OCI-LY1 (cell line): ENCODE data around the gene IRAK4.

ENCODE experiments used
- H2AFZ ChIP-seq: fragments of 200-600 bp; sonication (generic), shearing (Covaris generic); 2 replicates; pipeline ENCODE4 v1.6.0; 2014; ENCODE audit warnings: antibody characterized with exemption, mild to moderate bottlenecking, low read length
- H3F3A ChIP-seq: fragments of 200-600 bp; sonication (generic), shearing (Covaris generic); 2 replicates; pipeline ENCODE4 v1.6.0; 2014; ENCODE audit warnings: mild to moderate bottlenecking, antibody characterized with exemption, low read length, moderate library complexity; ENCODE audit not compliant: insufficient read depth
- H3K27ac ChIP-seq: fragments of 200-600 bp; sonication (generic); 2 replicates; pipeline ENCODE4 v1.5.1; 2014; ENCODE audit warnings: low read length, mixed run types, mild to moderate bottlenecking, low read depth; ENCODE audit not compliant: poor library complexity, severe bottlenecking
- H3K27me3 ChIP-seq: fragments of 200-600 bp; sonication (generic); 2 replicates; pipeline ENCODE4 v1.6.0; 2014; ENCODE audit warnings: antibody characterized with exemption, mild to moderate bottlenecking, low read length, moderate library complexity; ENCODE audit not compliant: insufficient read depth
- H3K36me3 ChIP-seq: fragments of 200-600 bp; sonication (generic); 2 replicates; pipeline ENCODE4 v1.6.1; 2014; ENCODE audit warnings: mild to moderate bottlenecking, antibody characterized with exemption, low read length, moderate library complexity, mixed read lengths; ENCODE audit not compliant: insufficient read depth
- H3K4me1 ChIP-seq: fragments of 200-600 bp; sonication (generic); 2 replicates; pipeline ENCODE4 v1.5.1; 2014; ENCODE audit warnings: mild to moderate bottlenecking, low read length, moderate library complexity; ENCODE audit not compliant: insufficient read depth, severe bottlenecking
- H3K4me2 ChIP-seq: fragments of 200-600 bp; sonication (generic), shearing (Covaris generic); 2 replicates; pipeline ENCODE4 v1.6.1; 2014; ENCODE audit warnings: low read length
- H3K4me3 ChIP-seq: fragments of 200-600 bp; sonication (generic); 2 replicates; pipeline ENCODE4 v1.5.1; 2014; ENCODE audit warnings: low read length, low read depth, mild to moderate bottlenecking, mixed read lengths; ENCODE audit not compliant: poor library complexity, severe bottlenecking
- H3K79me2 ChIP-seq: fragments of 200-600 bp; shearing (Covaris generic); 2 replicates; pipeline ENCODE4 v1.6.1; 2016; ENCODE audit warnings: mixed run types, low read length, mixed read lengths; ENCODE audit not compliant: insufficient read depth
- H3K9ac ChIP-seq: fragments of 200-600 bp; sonication (generic), shearing (Covaris generic); 2 replicates; pipeline ENCODE4 v1.6.1; 2014; ENCODE audit warnings: mild to moderate bottlenecking, low read length, mixed read lengths
- H3K9me2 ChIP-seq: fragments of 200-600 bp; sonication (generic), shearing (Covaris generic); 2 replicates; pipeline ENCODE4 v1.6.1; 2014; ENCODE audit warnings: low read depth, mild to moderate bottlenecking, low read length, mixed read lengths
- H3K9me3 ChIP-seq: fragments of 200-600 bp; shearing (Covaris generic); 2 replicates; pipeline ENCODE4 v1.6.1; 2014; ENCODE audit warnings: low read length, mixed read lengths
- H4K20me1 ChIP-seq: fragments of 200-600 bp; sonication (generic), shearing (Covaris generic); 2 replicates; pipeline ENCODE4 v1.6.0; 2016; ENCODE audit warnings: mild to moderate bottlenecking, low read length; ENCODE audit not compliant: insufficient read depth
- EZH2 ChIP-seq: fragments of 200-600 bp; sonication (generic), shearing (Covaris generic); IDR thresholded peaks from 2 replicates; pipeline ENCODE4 v1.8.0; 2017; ENCODE audit warnings: borderline replicate concordance, mixed run types, mild to moderate bottlenecking, antibody characterized with exemption, low read length, moderate library complexity, mixed read lengths
- TF ChIP-seq, protein P1 (sequence below): fragments of 200-600 bp; sonication (generic), shearing (Covaris generic); IDR thresholded peaks from 2 replicates; pipeline ENCODE4 v1.5.1; 2017; ENCODE audit warnings: mild to moderate bottlenecking, antibody characterized with exemption, low read length, moderate library complexity, mixed read lengths

IRAK4 gene

DNA sequence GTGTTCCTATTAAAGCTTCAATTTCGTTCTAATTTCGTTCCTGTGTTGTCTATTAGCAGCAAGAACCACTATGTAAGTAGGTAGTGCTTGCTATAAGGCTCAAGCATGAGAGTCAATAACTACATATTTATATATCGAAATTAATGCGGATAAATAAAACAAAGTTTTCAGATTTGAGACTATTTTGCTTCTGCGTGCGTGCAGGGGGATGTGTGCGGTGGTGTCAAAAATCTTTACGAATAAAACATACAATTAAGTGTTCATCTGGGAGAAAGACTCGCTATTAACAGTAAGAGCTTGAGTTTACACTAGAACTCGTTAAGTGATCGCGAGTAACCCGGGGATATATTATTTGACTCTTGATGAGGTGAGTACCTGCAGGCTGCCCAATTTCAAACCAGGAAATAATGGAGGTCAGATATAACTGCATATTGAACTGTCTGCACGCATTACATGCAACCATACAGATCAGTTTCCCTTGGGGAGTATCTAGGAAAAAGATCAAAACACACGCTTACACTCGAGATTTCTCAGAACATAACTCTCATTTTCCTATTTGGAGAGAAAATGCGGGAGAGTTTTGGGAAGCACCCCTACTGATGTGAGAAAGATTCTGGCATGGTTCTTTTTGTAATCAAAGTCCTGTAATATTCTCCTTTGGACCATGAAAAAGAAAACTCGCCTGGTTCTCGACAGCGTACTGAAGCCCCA is 46.6 kb downstream of the IRAK4 start:
- peak overlapping the region; percentile 86 for H3K4me2 ChIP-seq
- H2AFZ ChIP-seq: no peak overlapping the region
- H3F3A ChIP-seq: no peaks in the 10 kb centered on the region
- H3K36me3 ChIP-seq: peaks cover 34% of the 10 kb centered on the region
- H3K4me1 ChIP-seq: peaks cover 36% of the 10 kb centered on the region
- TF ChIP-seq, protein P1, sequence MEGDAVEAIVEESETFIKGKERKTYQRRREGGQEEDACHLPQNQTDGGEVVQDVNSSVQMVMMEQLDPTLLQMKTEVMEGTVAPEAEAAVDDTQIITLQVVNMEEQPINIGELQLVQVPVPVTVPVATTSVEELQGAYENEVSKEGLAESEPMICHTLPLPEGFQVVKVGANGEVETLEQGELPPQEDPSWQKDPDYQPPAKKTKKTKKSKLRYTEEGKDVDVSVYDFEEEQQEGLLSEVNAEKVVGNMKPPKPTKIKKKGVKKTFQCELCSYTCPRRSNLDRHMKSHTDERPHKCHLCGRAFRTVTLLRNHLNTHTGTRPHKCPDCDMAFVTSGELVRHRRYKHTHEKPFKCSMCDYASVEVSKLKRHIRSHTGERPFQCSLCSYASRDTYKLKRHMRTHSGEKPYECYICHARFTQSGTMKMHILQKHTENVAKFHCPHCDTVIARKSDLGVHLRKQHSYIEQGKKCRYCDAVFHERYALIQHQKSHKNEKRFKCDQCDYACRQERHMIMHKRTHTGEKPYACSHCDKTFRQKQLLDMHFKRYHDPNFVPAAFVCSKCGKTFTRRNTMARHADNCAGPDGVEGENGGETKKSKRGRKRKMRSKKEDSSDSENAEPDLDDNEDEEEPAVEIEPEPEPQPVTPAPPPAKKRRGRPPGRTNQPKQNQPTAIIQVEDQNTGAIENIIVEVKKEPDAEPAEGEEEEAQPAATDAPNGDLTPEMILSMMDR: no peak
- no peak for TF ChIP-seq EZH2
- peak overlapping the region; percentile 81 for H3K9ac ChIP-seq
- H4K20me1 ChIP-seq: no peaks in the 10 kb centered on the region
- H3K79me2 ChIP-seq: peaks cover 35% of the 10 kb centered on the region
- peak overlapping the region; percentile 1 for H3K27ac ChIP-seq
- H3K9me3 ChIP-seq: no peaks in the 10 kb centered on the region
- H3K9me2 ChIP-seq: no peaks in the 10 kb centered on the region
- H3K4me3 ChIP-seq: peak overlapping the region; percentile 89
- H3K27me3 ChIP-seq: no peaks in the 10 kb centered on the region

DNA sequence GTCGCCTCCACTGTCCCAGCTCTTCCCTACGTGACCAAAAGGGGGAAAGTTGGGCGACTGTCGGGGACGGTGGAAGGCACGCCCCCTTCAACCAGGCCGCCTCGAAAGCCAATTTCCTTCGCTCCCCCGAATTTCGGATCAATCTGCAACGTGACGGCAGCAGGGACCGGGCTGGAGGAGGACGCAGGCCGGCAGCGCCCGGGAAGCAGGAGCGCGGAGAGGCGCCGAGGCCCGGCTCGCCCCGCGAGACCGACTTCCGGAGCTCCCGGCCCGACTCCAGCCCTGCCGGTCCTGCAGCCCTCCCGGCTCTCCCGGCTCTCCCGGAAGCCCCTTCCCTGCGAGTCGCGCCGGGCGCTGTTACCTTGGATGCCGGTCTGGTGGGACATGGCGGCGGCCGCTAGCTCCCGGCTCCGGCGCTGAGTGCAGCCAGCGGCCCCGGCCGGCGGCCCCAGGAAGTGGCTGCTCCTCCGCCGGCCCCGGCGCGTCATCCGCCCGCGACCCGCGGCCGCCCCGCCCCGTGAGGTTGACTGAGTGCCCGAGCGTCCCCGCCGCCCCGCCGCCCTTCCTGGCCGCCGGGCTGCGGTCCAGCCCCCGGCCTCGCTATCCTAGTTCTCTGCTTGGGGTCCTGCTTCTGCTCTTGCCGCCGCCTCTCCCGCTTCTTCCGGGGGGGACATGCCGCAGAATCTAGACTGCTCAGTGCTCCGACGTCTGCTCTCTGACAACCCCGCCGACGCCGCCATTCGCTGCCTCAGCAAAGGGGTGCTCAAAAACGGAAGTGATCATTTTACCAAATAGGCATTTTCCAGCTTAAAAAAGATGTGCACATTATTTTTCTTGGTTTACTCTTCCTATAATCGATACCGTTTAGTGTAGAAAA is 47.3 kb downstream of the IRAK4 start, which contains the start of gene TWF1:
Gene TWF1, minus strand, starts transcription at position 458 of the 877 bp plus-strand sequence. Its CDS starts 72 bp downstream, at position 386.
- Histone ChIP-seq H3K27me3 (no peaks in the 10 kb centered on the region), H3F3A (no peaks in the 10 kb centered on the region), H3K27ac (peak within 1 kb of the TSS; percentile 64), H4K20me1 (no peaks in the 10 kb centered on the region), H3K9me3 (no peaks in the 10 kb centered on the region), H3K4me2 (peak within 1 kb of the TSS; percentile 96), H3K9ac (peak within 1 kb of the TSS; percentile 81), H3K79me2 (peaks cover 35% of the 10 kb centered on the region), H2AFZ (peak within 1 kb of the TSS; percentile 92; the same call in 1 of the 2 replicates), H3K4me3 (peak within 1 kb of the TSS; percentile 89), H3K4me1 (peaks cover 36% of the 10 kb centered on the region), H3K36me3 (peaks cover 26% of the 10 kb centered on the region), H3K9me2 (no peaks in the 10 kb centered on the region)
- TF ChIP-seq, protein P1: peak; percentile 15; the same call in 1 of the 2 replicates
- no peak for TF ChIP-seq EZH2

DNA sequence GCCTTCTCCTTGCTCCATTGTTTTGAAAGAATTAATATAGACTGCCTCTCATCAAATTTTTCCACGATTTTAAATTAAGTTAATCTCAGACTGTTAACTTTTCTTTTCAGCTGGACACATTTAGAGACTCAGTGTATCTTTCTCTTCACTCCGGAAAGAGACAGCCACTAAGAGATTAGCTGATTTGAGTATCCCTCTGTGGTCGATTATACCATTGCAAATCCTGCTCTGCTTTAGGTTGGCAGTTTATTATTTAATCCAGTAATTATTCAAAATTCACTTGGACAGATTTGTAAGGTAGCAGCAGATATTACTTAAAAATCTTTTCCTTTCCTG is 48.0 kb downstream of the IRAK4 start:
- Histone ChIP-seq H2AFZ (peak overlapping the region; percentile 92; the same call in 1 of the 2 replicates), H3K27ac (peak overlapping the region; percentile 64), H3K36me3 (peaks cover 22% of the 10 kb centered on the region; the same call in 1 of the 2 replicates), H3K9ac (peak overlapping the region; percentile 81), H3K27me3 (no peaks in the 10 kb centered on the region), H3K9me3 (no peaks in the 10 kb centered on the region), H3K79me2 (peaks cover 35% of the 10 kb centered on the region), H3K4me2 (peak overlapping the region; percentile 96), H3K9me2 (no peaks in the 10 kb centered on the region), H4K20me1 (no peaks in the 10 kb centered on the region), H3F3A (no peaks in the 10 kb centered on the region), H3K4me3 (peak overlapping the region; percentile 89), H3K4me1 (peaks cover 36% of the 10 kb centered on the region)
- TF ChIP-seq, protein P1: no peak
- no peak for TF ChIP-seq EZH2
